HepG2 (cell line): ENCODE results near the gene MFSD11. TPM values are rescaled to one million over a fixed set of nuclear protein-coding genes. Genes with fewer than 3 reads are reported as not detected.

Experiments used
- ATAC-seq: fragments of 200-7000 bp; cut with Tn5 transposase; 3 replicates; pipeline ENCODE4 v1.9.1; 2020; ENCODE audit warnings: mild to moderate bottlenecking, moderate library complexity
- BruUV-seq: library from RNA; stranded (reverse); fragments of 400-500 nt; replicated peaks from 2 replicates; lab custom pipeline; 2021; lab: Mats Ljungman, UMichigan
- CTCF ChIA-PET: fragments of 300-600 bp; formaldehyde crosslinking; extraction: SDS; loops from one replicate; lab custom pipeline; 2021; ENCODE audit warnings: low total read pairs, inconsistent platforms, low intra/inter-chr PET ratio; lab: Yijun Ruan, JAX
- POLR2A ChIA-PET: fragments of 350-600 bp; sonication (Branson Sonifier 250); formaldehyde crosslinking; loops from one replicate; lab custom pipeline; 2020; ENCODE audit warnings: antibody characterized with exemption, inconsistent platforms; lab: Yijun Ruan, JAX
- DNase-seq: peaks from one replicate; pipeline ENCODE4 v3.0.0-alpha.2; 2015; ENCODE audit warnings: low spot score
- FAIRE-seq: peaks from 3 replicates; lab custom pipeline; 2011; peaks lifted over from hg19 to GRCh38; lab: Jason Lieb, UNC
- H2AFZ ChIP-seq: one replicate; pipeline ENCODE4 v1.6.1; 2011; ENCODE audit warnings: low read length, inconsistent platforms
- H3K27ac ChIP-seq: fragments of 300-600 bp; 3 replicates; pipeline ENCODE4 v1.8.0; 2011; ENCODE audit warnings: mixed run types, mild to moderate bottlenecking, mixed read lengths, low read length, inconsistent platforms; ENCODE audit not compliant: insufficient read depth; ENCODE audit errors: extremely low read length
- H3K27me3 ChIP-seq, 2 experiments: fragments of 200-600 bp in 1 of 2; 2 replicates in 1 of 2; 3 replicates in 1 of 2; pipeline versions ENCODE4 v1.6.0 to v1.8.0; 2011; ENCODE audit warnings: low read length in 2 of 2, mild to moderate bottlenecking in 2 of 2, moderate library complexity in 2 of 2, inconsistent platforms in 1 of 2; ENCODE audit not compliant: insufficient read depth in 2 of 2, control insufficient read depth in 1 of 2
- H3K36me3 ChIP-seq, 2 experiments: fragments of 200-600 bp in 1 of 2; replicated peaks in 1 of 2; 2 replicates in 1 of 2; 3 replicates in 1 of 2; pipeline versions ENCODE4 v1.5.1 to v1.8.0; 2011; ENCODE audit warnings: low read length in 2 of 2, inconsistent platforms in 1 of 2; ENCODE audit not compliant: insufficient read depth in 2 of 2, control insufficient read depth in 1 of 2
- H3K4me1 ChIP-seq: 2 replicates; pipeline ENCODE4 v1.5.1; 2012; ENCODE audit warnings: low read length, inconsistent platforms; ENCODE audit not compliant: insufficient read depth
- H3K4me2 ChIP-seq: 2 replicates; pipeline ENCODE4 v1.6.0; 2011; ENCODE audit warnings: low read depth, low read length, inconsistent platforms
- H3K4me3 ChIP-seq, 3 experiments: fragments of 200-600 bp in 1 of 3; sonication (generic), shearing (Covaris generic) in 1 of 3; replicated peaks in 1 of 3; 2 replicates each; pipeline ENCODE4 v1.5.1; 2011 to 2016; ENCODE audit warnings: low read length in 3 of 3, inconsistent platforms in 2 of 3, low read depth in 2 of 3, mild to moderate bottlenecking in 2 of 3, control low read depth in 1 of 3, mixed read lengths in 1 of 3; ENCODE audit not compliant: insufficient read depth in 1 of 3
- H3K79me2 ChIP-seq: one replicate; pipeline ENCODE4 v1.6.1; 2011; ENCODE audit warnings: low read length, inconsistent platforms; ENCODE audit not compliant: insufficient read depth
- H3K9ac ChIP-seq: 2 replicates; pipeline ENCODE4 v1.6.0; 2011; ENCODE audit warnings: mild to moderate bottlenecking, low read depth, low read length, inconsistent platforms; ENCODE audit not compliant: insufficient read depth
- H3K9me3 ChIP-seq: 2 replicates; pipeline ENCODE4 v1.5.1; 2012; ENCODE audit warnings: mild to moderate bottlenecking, low read length
- H4K20me1 ChIP-seq: 2 replicates; pipeline ENCODE4 v1.6.0; 2011; ENCODE audit warnings: inconsistent platforms, mild to moderate bottlenecking, low read length, moderate library complexity; ENCODE audit not compliant: insufficient read depth
- LCORL ChIP-seq, 2 experiments: fragments of 450-650 bp in 1 of 2; sonication (generic) in 1 of 2; formaldehyde crosslinking in 1 of 2; IDR thresholded peaks; 2 replicates each; pipeline versions ENCODE4 v1.5.0 to v1.6.1; 2017 to 2020; ENCODE audit warnings: antibody characterized with exemption in 1 of 2, missing genetic modification reagents in 1 of 2
- SMARCC2 ChIP-seq: fragments of 450-650 bp; IDR thresholded peaks from 2 replicates; pipeline ENCODE4 v1.6.1; 2017; ENCODE audit warnings: antibody characterized with exemption, mild to moderate bottlenecking
- TEF ChIP-seq: sonication (generic); formaldehyde crosslinking; IDR thresholded peaks from 2 replicates; pipeline ENCODE4 v1.5.0; 2020; ENCODE audit warnings: missing genetic modification reagents
- TIGD3 ChIP-seq: sonication (generic); formaldehyde crosslinking; IDR thresholded peaks from 2 replicates; pipeline ENCODE4 v1.5.1; 2020; ENCODE audit warnings: mild to moderate bottlenecking, missing genetic modification reagents, borderline replicate concordance
- U2AF1 ChIP-seq: fragments of 200-400 bp; formaldehyde crosslinking; optimal IDR thresholded peaks from 2 replicates; pipeline ENCODE3; 2017; ENCODE audit warnings: mild to moderate bottlenecking, low read depth, low read length
- ZFP1 ChIP-seq: IDR thresholded peaks from 2 replicates; pipeline ENCODE4 v1.6.1; 2016
- ZNF234 ChIP-seq: sonication (generic); formaldehyde crosslinking; conservative IDR thresholded peaks from 2 replicates; pipeline ENCODE4 v1.5.1; 2020; ENCODE audit warnings: mild to moderate bottlenecking, missing genetic modification reagents
- ZNF33B ChIP-seq: sonication (generic); formaldehyde crosslinking; IDR thresholded peaks from 2 replicates; pipeline ENCODE4 v1.5.1; 2020; ENCODE audit warnings: mild to moderate bottlenecking, missing genetic modification reagents
- ZNF367 ChIP-seq: sonication (generic); formaldehyde crosslinking; IDR thresholded peaks from 2 replicates; pipeline ENCODE4 v1.4.0; 2020; ENCODE audit warnings: missing genetic modification reagents, borderline replicate concordance
- ZNF572 ChIP-seq: sonication (generic); formaldehyde crosslinking; IDR thresholded peaks from 2 replicates; pipeline ENCODE4 v1.5.1; 2020; ENCODE audit warnings: mild to moderate bottlenecking, missing genetic modification reagents
- ZNF776 ChIP-seq: sonication (generic); formaldehyde crosslinking; IDR thresholded peaks from 2 replicates; pipeline ENCODE4 v1.4.0; 2020; ENCODE audit warnings: mild to moderate bottlenecking, missing genetic modification reagents
- ZXDC ChIP-seq: sonication (generic); formaldehyde crosslinking; IDR thresholded peaks from 2 replicates; pipeline ENCODE4 v1.5.0; 2020; ENCODE audit warnings: mild to moderate bottlenecking, missing genetic modification reagents
- WGBS: methylation state at CpG from one replicate; pipeline ENCODE4 v1.1.6; 2017; ENCODE audit warnings: low lambda C conversion rate; 5-methylcytosine and 5-hydroxymethylcytosine counted together
- in situ Hi-C: cut with HindIII; loops from 2 replicates; pipeline ENCODE4 v1.10.0; 2017; ENCODE audit warnings: low pct_unique_long_range_greater_than_20kb; ENCODE audit not compliant: extremely low pct_ligation_motif_present
- intact Hi-C: fragments of 100-400 bp; cut with micrococcal nuclease; formaldehyde crosslinking; loops from one replicate; pipeline ENCODE4 v1.10.0; 2022; ENCODE audit not compliant: unreplicated experiment
- polyA plus RNA-seq, 8 experiments: library from polyadenylated mRNA; depleted of rRNA in 3 of 8; stranded (reverse) in 7 of 8; unstranded in 1 of 8; fragments of >200 nt; fragmentation: Illumina TruSeq in 4 of 8; extraction: Trizol in 4 of 8; gene quantifications; 2 replicates each; pipeline versions ENCODE4 v1.2.1 to v1.2.3, GENCODE V29; 2011 to 2016; ENCODE audit warnings: low read depth in 4 of 8, missing spikeins in 1 of 8, mixed read lengths in 1 of 8; ENCODE audit not compliant: insufficient read depth in 1 of 8
- total RNA-seq, 5 experiments: library from RNA; depleted of rRNA; stranded (reverse); fragments of >200 nt; fragmentation: Illumina TruSeq; extraction: Trizol; gene quantifications; 2 replicates each; pipeline ENCODE4 v1.2.3, GENCODE V29; 2016; ENCODE audit warnings: low read depth in 1 of 5

The MFSD11 gene
- total and polyA plus RNA-seq, 2 of the 13 experiments (the other 11 are each of a cell fraction or from before 2014, with no cell fraction given): 26.1 to 36.3 TPM

GRCh38 chr17:76723812-76724211 lies 14.1 kb upstream of the MFSD11 start (continued):
- TF ChIP-seq U2AF1 (no peak), ZNF776 (no peak), ZNF33B (no peak), SMARCC2 (no peak), ZNF367 (CRISPR knock-in tag) (0 out of 2 replicates have a peak, but pooled peaks have one; percentile 45), ZXDC (no peak), TEF (CRISPR knock-in tag) (0 out of 2 replicates have a peak, but pooled peaks have one; percentile 19)

GRCh38 chr17:76725580-76726230 lies 12.2 kb upstream of the MFSD11 start:
- whole genome bisulfite sequencing: 13% methylated on average over 25 of the region's 38 CpGs
- peak overlapping the region; percentile 98 for H3K4me2 ChIP-seq
- H3K4me1 ChIP-seq: peaks cover 71% of the 10 kb centered on the region
- H3K4me3 ChIP-seq: peak overlapping the region; percentile 72 to 98 (median 78)
- H2AFZ ChIP-seq: no peak overlapping the region
- peak overlapping the region; percentile 98 for H3K27ac ChIP-seq
- ATAC-seq: peak; percentile 48
- H4K20me1 ChIP-seq: peaks cover 8% of the 10 kb centered on the region
- no TSS peak for BruUV-seq
- H3K9me3 ChIP-seq: no peaks in the 10 kb centered on the region
- CTCF ChIA-PET: no interaction called here
- H3K79me2 ChIP-seq: peaks cover 54% of the 10 kb centered on the region
- H3K27me3 ChIP-seq: no peaks in the 10 kb centered on the region
- POLR2A ChIA-PET: interaction anchor here (1.0 to 5.1 kb wide), 7 partner anchors 9 to 54 kb away, joined by 4 to 71 read pairs (median 6); partner anchors contain the start of genes MFSD11, MXRA7 and SRSF2
- peak; percentile 43 for DNase-seq
- intact Hi-C loops (no loop called here), in situ Hi-C loops (no loop called here)
- peak overlapping the region; percentile 81 for H3K9ac ChIP-seq
- FAIRE-seq: peak; percentile 56
- peaks cover 18 to 36% of the 10 kb centered on the region in 2 experiments for H3K36me3 ChIP-seq
- TF ChIP-seq ZFP1 (no peak), TIGD3 (0 out of 2 replicates have a peak, but pooled peaks have one; percentile 21), ZNF572 (CRISPR knock-in tag) (0 out of 2 replicates have a peak, but pooled peaks have one; percentile 18), LCORL (IDR thresholded peaks at IDR 0.05) (no peak), LCORL (CRISPR knock-in tag; IDR thresholded peaks at IDR 0.05) (peak; percentile 67; the same call in 1 of the 2 replicates), ZNF234 (CRISPR knock-in tag) (peak; percentile 27; the same call in 1 of the 2 replicates)
